ENCODE results near the gene EMCN. TPM values are rescaled to one million over a fixed set of nuclear protein-coding genes. Genes with fewer than 3 reads are reported as not detected.

Gene EMCN
- total and polyA plus RNA-seq, 2 experiments from 2014 or later = 0.28 to 1.1 TPM

DNA sequence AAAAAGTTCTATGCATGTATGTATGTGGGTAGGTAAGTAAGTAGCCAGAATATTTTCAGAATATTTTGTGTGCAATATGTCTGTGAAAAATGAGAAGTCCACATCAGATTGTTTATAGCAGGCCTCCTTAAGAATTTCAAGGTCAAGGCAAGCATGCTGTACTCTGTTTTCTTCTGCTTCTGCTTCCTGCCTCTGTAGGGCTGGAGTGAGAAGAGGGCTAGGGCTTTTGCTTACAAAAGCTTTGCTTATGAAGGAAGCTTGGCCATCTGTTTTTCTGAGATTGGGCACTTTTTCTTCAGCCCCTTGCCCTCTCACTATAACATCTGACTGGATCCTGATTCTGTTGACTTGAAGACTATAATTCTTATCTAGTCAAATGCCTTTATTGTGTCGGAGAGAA, 150.4 kb downstream of the EMCN start:
- H3K4me3 ChIP-seq = no peak overlapping the region
- no peak for DNase-seq (ENCODE audit: low read depth in 1 of 2, low spot score in 1 of 2)
- no peaks in the 10 kb centered on the region for H3K9me3 ChIP-seq (ENCODE audit: low read depth)
- H3K36me3 ChIP-seq = no peaks in the 10 kb centered on the region
- H3K27me3 ChIP-seq = no peaks in the 10 kb centered on the region
- H3K4me1 ChIP-seq (ENCODE audit: low read depth) = no peaks in the 10 kb centered on the region
- no peak overlapping the region for H3K27ac ChIP-seq
- TF ChIP-seq, protein P1, sequence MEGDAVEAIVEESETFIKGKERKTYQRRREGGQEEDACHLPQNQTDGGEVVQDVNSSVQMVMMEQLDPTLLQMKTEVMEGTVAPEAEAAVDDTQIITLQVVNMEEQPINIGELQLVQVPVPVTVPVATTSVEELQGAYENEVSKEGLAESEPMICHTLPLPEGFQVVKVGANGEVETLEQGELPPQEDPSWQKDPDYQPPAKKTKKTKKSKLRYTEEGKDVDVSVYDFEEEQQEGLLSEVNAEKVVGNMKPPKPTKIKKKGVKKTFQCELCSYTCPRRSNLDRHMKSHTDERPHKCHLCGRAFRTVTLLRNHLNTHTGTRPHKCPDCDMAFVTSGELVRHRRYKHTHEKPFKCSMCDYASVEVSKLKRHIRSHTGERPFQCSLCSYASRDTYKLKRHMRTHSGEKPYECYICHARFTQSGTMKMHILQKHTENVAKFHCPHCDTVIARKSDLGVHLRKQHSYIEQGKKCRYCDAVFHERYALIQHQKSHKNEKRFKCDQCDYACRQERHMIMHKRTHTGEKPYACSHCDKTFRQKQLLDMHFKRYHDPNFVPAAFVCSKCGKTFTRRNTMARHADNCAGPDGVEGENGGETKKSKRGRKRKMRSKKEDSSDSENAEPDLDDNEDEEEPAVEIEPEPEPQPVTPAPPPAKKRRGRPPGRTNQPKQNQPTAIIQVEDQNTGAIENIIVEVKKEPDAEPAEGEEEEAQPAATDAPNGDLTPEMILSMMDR (IDR thresholded peaks at IDR 0.05; ENCODE audit: low read depth, low read length) = no peak

DNA sequence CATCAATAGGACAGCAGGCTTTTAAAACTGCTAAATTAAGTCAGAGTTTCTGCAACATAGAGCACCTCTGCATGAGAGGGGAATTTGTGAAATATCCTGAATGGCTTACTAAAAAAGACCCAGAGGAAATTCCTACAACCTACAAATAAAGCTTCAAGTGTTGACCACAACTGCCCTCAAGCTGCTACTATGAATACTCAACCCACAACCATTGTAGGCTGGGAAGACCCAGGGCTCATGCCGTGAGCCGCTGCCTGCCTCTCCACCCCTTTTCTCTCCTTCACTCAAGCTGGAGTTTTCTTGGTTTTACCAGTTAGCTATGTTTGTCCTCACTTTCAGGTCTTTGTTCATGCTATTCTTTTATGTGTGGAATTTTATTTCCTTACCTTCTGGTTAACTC, 151.6 kb downstream of the EMCN start:
- Histone ChIP-seq H3K9me3 (ENCODE audit: low read depth) (no peaks in the 10 kb centered on the region), H3K4me3 (no peak overlapping the region), H3K36me3 (no peaks in the 10 kb centered on the region), H3K27ac (no peak overlapping the region), H3K27me3 (no peaks in the 10 kb centered on the region), H3K4me1 (ENCODE audit: low read depth) (no peaks in the 10 kb centered on the region)
- TF ChIP-seq, protein P1 (IDR thresholded peaks at IDR 0.05; ENCODE audit: low read depth, low read length) = no peak
- DNase-seq (ENCODE audit: low read depth in 1 of 2, low spot score in 1 of 2) = no peak

DNA sequence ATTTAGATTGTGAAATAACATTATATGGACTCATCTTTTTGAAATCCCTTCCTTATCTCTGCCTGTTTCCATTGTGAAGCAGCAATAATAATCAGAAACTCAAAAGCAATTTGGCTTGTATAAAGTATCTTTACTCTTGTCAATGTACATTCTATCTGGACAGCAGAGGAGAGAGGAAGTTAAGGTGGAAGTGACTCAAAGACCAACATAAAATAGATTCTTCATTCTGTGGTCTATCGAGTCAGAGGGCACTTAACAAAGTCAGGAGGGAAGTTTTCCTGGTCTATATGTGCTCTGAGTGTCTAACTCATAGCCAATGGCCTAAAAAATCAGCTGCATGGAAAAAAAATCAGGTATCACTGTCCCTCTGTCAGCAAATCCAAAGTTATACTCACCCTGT, 155.5 kb downstream of the EMCN start:
- Histone ChIP-seq H3K27me3 (no peaks in the 10 kb centered on the region), H3K27ac (no peak overlapping the region), H3K4me1 (ENCODE audit: low read depth) (no peaks in the 10 kb centered on the region), H3K4me3 (no peak overlapping the region), H3K9me3 (ENCODE audit: low read depth) (no peaks in the 10 kb centered on the region), H3K36me3 (no peaks in the 10 kb centered on the region)
- DNase-seq (ENCODE audit: low read depth in 1 of 2, low spot score in 1 of 2) = peak in 1 of 2 donors; percentile 16
- TF ChIP-seq, protein P1 (IDR thresholded peaks at IDR 0.05; ENCODE audit: low read depth, low read length) = no peak

DNA sequence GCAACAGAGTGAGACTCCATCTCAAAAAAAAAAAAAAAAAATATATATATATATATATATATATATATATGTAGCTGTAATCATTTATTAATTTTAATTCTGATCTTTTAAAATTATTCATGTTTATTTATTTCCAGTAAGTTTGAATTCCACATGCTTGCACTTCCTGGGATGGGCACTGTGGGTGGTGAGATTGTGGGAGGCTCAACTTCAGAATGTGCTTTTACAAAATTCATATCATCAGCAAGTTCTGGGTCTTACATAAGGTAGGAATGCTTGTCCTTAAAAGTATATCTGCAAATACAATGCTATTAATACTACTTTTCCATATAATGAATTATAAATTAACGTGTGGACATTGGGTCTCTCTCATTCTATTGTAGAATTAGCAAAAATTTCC, 156.5 kb downstream of the EMCN start:
- TF ChIP-seq, protein P1 (IDR thresholded peaks at IDR 0.05; ENCODE audit: low read depth, low read length) = no peak
- no peaks in the 10 kb centered on the region for H3K9me3 ChIP-seq (ENCODE audit: low read depth)
- H3K27ac ChIP-seq = no peak overlapping the region
- H3K27me3 ChIP-seq = no peaks in the 10 kb centered on the region
- H3K36me3 ChIP-seq = no peaks in the 10 kb centered on the region
- no peak overlapping the region for H3K4me3 ChIP-seq
- DNase-seq (ENCODE audit: low read depth in 1 of 2, low spot score in 1 of 2) = no peak
- no peaks in the 10 kb centered on the region for H3K4me1 ChIP-seq (ENCODE audit: low read depth)

DNA sequence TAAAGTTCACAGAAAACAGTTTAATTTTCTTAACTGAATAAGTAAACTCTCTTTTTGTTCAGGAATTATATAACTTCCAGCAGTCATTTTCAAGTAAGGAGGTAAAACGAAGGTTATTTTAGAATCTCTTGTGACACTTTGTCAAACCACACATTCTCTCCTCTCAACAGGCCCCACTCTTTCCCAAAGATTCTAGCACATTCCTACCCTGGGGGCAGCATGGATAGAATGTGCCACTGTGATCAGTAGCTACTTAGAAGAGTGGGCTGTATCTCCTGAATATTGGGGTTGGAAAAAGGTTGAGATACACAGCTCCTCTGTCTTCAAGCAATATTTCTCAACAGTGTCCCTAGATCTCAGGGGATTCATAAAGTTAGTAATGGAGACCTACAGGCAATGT, 157.6 kb downstream of the EMCN start:
- TF ChIP-seq, protein P1 (IDR thresholded peaks at IDR 0.05; ENCODE audit: low read depth, low read length) = no peak

DNA sequence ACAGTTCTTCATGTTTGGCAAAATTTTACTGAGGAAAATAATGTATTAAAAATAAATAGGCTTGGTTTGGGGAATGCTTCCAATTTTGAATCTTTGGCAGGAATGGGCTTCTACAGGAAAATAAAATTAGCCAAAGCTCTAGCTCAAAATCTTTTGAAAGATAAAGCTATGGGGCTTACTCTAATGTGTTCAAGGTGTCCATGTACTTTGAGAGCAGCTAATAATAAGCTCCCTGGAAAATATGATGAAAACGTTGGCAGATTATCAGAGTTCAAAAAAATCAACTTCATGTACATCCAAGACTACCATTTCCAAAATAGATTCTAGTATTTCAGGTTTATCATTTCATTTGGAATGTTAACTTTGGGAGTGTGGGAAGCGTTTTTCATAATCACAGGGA, 158.4 kb downstream of the EMCN start:
- Histone ChIP-seq H3K36me3 (no peaks in the 10 kb centered on the region), H3K9me3 (ENCODE audit: low read depth) (no peaks in the 10 kb centered on the region), H3K4me3 (no peak overlapping the region), H3K27me3 (no peaks in the 10 kb centered on the region), H3K4me1 (ENCODE audit: low read depth) (no peaks in the 10 kb centered on the region), H3K27ac (no peak overlapping the region)
- DNase-seq (ENCODE audit: low read depth in 1 of 2, low spot score in 1 of 2) = no peak
- TF ChIP-seq, protein P1 (IDR thresholded peaks at IDR 0.05; ENCODE audit: low read depth, low read length) = no peak

More for the DNA sequence above, 157.6 kb downstream of the EMCN start:
- Histone ChIP-seq H3K27ac (no peak overlapping the region), H3K9me3 (ENCODE audit: low read depth) (no peaks in the 10 kb centered on the region), H3K36me3 (no peaks in the 10 kb centered on the region), H3K27me3 (no peaks in the 10 kb centered on the region), H3K4me3 (no peak overlapping the region), H3K4me1 (ENCODE audit: low read depth) (no peaks in the 10 kb centered on the region)
- no peak for DNase-seq (ENCODE audit: low read depth in 1 of 2, low spot score in 1 of 2)

Measured in cardiac muscle cell (in vitro differentiated cells and primary cell).